Fibroblast of peridontal ligament (primary cell): ENCODE measurements around the gene SLC27A2.
"Not testable (repeated sequence)": the region's sequence is repeated elsewhere in the genome, so short reads cannot be mapped to it uniquely, and the experiment has no call there.

Source experiments
- DNase-seq: peaks from one replicate; pipeline ENCODE4 v3.0.0-alpha.2; 2010; ENCODE audit errors: extremely low read depth

The SLC27A2 gene

DNA sequence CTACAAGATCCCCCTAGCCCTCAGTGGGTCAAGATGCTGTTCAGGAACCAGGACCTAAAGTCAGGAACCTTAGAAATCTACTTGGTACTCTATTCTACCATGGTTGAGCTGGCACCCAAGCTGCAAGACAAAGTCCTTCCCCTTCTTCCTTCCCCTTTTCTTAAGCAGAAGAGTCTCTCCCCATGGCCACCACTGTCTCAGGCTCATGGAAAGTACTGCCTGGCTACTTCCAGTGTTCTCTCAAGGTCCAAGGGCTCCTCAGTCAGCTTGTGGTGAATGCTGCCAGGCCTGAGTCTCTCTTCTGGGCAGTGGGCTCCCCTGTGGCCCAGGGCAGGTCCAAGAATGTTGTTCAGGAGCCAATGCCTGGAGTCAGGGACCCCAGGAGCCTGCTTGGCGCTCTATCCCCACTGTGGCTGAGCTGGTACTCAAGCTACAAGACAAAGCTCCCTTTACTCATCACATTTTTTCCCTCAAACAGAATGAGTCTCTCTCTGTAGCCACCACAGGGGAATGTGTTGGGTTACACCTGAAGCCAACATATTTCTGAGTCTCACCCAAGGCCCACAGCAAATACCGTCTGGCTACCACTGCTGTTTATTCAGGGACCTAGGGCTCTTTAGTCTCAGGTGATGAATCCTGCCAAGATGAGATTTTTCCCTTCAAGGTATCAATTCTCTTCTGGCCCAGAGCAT lies 18.1 kb upstream of the SLC27A2 start:
- DNase-seq, result no peak

GRCh38 chr15:50164458-50164857 lies 17.5 kb upstream of the SLC27A2 start:
- DNase-seq, result no peak

DNA sequence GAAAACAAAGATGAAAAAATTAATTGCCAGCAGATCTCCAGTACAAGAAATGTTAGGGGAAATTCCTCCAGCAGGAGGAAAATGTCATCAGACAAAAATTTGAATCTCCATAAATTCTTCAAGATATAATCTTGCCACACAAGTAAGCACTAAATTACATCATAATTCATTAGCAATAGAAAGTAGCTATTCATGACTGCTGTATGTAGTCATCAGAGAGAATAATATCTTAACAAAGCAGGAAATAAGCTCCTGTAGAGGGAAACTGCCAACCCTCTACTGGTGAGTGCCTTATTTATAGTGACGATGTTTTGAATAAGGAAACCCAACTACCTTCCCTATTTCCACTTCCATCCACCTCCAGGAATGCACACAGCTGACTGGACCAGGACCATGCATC lies 15.8 kb upstream of the SLC27A2 start:
- peak; percentile 63 for DNase-seq

DNA sequence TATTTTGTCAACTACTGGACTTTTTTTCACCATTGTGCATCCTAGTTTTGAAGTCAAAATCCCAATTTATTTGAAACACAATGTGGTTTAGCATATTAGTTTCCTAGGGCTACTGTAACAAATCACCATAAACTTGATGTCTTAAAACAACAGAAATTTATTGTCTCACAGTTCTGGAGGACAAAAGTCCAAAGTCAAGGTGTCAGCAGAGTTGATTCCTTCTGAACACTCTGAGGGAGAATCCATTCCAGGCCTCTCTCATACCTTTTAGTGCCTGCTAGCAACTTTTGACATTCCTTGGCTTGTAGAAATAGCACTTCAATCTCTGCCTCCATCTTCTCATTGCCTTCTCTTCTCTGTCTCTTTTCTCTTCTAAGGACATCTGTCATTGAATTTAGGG lies 14.9 kb upstream of the SLC27A2 start:
- no peak for DNase-seq

GRCh38 chr15:50168379-50168778 lies 13.6 kb upstream of the SLC27A2 start:
- DNase-seq, result no peak

- no peak for DNase-seq
Observed at GRCh38 chr15:50168783-50169411, 13.1 kb upstream of the SLC27A2 start.

DNA sequence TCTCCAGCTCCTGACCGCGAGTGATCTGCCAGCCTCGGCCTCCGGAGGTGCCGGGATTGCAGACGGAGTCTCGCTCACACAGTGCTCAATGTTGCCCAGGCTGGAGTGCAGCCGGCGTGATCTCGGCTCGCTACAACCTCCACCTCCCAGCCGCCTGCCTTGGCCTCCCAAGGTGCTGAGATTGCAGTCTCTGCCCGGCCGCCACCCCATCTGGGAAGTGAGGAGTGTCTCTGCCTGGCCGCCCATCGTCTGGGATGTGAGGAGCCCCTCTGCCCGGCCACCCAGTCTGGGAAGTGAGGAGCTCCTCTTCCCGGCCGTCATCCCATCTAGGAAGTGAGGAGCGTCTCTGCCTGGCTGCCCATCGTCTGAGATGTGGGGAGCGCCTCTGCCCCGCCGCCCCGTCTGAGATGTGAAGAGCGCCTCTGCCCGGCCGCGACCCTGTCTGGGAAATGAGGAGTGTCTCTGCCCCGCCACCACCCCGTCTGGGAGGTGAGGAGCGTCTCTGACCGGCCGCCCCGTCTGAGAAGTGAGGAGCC lies 9.6 kb upstream of the SLC27A2 start:
- DNase-seq, result not testable (repeated sequence)

DNA sequence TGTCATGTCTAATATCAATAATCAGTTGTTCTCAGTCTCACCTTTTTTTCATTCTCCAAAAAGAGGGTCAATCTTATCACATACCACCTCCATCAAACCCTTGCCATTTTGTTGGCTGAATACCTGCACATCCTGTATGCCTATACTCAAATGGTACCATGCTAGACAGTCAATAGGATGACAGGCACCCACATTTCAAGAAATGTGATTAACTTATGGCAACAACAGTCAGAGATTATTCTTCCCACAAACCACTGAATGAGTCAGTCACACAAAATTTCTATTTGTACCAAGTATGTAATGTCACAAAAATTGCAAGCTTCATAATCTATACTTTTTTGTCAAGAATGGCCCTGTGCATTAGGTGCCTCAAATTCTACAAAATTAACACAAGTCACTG lies 5.1 kb upstream of the SLC27A2 start:
- peak; percentile 7 for DNase-seq

DNA sequence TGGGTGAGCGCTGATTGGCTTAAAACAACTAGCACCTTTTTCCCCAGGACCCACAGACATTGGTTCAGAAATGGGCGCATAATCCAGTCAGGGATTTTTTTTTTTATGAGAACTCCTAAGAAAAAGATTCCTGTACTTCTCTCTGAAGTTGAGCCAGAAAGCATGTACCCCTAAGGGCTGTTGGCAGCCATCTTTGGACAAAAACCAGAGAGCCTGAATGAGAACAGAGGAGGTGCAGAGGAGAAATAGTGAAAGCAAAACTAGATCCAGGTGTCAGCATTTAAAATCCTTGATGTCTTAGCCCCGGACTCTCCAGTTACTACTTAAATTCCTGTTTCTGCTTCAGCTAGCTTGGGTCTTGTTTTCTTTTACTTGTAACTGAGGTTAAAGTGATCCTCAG lies 1.9 kb upstream of the SLC27A2 start:
- no peak for DNase-seq

DNA sequence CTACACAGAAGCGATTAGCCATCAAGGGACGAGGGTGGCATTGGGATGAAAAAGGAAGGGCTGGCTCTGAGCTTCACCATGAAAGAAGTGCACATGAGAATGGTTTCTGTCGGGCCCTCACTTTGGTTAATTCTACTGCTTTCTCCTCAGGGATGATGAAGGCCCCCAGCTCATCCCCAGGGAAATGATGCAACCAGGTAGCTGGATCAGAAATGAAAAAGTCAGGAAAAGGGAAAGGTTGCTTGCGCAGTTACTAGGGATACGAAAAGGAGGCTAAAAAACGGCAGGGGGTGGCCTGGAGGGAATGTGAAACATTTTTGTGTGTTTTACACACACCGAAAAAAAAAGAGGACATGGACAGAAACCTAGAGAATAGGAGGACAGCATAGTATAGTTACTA lies 1.4 kb upstream of the SLC27A2 start:
- no peak for DNase-seq

DNA sequence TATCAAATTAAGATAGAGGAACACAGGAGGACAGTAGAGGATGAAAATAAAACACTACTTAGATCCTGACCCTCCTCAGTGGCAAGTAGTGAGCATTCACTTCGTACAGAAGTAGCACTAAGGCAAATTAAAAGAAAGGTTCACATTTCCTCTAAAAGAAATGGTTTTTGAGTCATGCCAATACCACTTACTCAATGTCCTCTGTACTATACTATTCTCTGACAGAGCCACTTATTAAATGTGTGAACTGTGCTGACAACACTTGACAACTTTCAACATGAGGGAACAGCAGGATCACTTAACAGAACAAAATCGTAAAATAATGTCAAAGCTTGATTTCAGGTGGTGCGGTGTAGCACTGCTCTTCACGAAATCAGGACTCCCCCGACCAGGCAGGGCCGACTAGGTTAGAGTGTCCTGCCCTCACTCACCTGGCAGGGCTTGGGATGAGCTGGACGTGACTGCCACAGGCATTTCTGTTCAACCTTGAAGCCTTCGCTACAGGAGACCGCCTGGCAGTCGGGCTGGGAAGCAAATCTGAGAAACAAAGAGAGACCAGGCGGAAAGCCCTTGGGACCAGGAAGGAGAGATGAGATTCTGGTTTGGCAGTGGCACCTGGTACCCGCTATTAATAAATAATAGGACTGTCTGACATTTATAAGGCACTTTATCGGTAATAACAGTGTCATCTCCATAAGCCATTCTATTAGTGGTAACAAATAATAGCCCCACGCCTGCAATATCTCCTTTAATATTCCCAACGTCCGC lies 611 bp upstream of the SLC27A2 start:
- DNase-seq, result no peak

DNA sequence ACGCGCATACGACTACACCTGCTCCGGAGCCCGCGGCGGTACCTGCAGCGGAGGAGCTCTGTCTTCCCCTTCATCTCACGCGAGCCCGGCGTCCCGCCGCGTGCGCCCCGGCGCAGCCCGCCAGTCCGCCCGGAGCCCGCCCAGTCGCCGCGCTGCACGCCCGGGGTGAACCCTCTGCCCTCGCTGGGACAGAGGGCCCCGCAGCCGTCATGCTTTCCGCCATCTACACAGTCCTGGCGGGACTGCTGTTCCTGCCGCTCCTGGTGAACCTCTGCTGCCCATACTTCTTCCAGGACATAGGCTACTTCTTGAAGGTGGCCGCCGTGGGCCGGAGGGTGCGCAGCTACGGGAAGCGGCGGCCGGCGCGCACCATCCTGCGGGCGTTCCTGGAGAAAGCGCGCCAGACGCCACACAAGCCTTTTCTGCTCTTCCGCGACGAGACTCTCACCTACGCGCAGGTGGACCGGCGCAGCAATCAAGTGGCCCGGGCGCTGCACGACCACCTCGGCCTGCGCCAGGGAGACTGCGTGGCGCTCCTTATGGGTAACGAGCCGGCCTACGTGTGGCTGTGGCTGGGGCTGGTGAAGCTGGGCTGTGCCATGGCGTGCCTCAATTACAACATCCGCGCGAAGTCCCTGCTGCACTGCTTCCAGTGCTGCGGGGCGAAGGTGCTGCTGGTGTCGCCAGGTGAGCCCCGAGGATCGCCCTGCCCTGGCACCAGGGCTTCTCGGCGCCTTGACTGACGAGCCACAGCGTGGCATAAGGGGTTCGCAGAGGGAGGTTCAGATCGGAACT lies 420 bp downstream of the SLC27A2 start:
- DNase-seq, result peak; percentile 14

GRCh38 chr15:50183112-50183794 lies 1.3 kb downstream of the SLC27A2 start:
- DNase-seq, result no peak

- DNase-seq, result no peak
Observed at GRCh38 chr15:50184863-50185504, 3.0 kb downstream of the SLC27A2 start.

DNA sequence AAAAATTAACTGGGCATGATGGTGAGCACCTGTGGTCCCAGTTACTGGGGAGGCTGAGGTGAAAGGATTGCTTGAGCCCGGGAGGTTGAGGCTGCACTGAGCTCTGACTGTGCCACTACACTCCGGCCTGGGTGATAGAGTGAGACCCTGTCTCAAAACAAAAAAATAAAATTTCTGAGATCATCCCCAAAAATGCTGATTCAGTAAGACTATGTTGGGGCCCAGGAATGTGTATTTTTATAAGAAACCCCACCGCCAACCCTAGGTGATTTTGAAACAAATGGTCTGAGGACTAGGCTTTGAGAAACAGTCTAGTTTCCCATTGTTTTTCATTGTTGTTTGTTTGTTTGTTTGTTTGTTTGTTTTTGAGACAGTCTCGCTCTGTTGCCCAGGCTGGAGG lies 4.1 kb downstream of the SLC27A2 start:
- no peak for DNase-seq

DNA sequence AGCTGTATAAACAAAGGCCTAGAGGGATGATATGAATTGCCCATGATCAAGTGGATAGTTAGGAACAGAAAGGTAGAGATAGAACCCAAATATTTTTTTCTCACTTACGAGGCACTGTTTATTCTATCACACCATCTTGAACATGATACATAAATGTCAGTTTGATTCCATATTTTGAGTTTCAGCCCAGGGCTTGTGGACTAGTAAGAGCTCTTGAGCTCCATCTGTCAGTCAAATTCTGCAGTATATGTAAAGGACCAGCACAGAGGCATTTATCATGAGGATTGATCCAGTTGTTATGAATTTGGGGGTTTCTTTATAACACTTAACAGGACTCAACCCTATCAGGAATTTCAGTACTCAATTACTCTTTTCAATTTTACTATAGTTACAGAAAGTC lies 4.8 kb downstream of the SLC27A2 start:
- no peak for DNase-seq

DNA sequence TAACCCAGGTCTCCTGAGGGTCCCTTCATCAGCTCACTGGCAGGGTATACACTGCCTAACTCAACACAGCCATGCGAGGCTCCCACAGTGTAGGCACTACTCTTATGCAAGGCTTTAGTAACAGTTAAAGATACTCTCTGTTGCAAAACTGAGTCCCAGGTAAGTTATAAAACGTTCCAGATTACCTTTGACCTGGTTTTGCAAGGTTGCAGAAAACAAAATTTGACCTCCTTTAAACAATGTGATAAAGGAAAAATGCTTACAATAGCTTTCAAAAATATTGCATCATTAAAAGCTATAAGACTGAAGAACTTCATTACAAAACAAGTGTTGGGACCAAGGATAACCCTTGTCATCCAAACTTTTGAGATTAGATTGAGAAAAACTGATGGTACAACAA lies 5.5 kb downstream of the SLC27A2 start:
- DNase-seq, result no peak

GRCh38 chr15:50187997-50188396 lies 6.0 kb downstream of the SLC27A2 start:
- DNase-seq, result no peak

GRCh38 chr15:50188793-50189192 lies 6.8 kb downstream of the SLC27A2 start:
- not testable (repeated sequence) for DNase-seq

GRCh38 chr15:50189633-50190032 lies 7.6 kb downstream of the SLC27A2 start:
- no peak for DNase-seq

GRCh38 chr15:50190166-50190570 lies 8.2 kb downstream of the SLC27A2 start:
- DNase-seq, result no peak
